Measurements from ENCODE around the gene TYK2.

The TYK2 gene

DNA sequence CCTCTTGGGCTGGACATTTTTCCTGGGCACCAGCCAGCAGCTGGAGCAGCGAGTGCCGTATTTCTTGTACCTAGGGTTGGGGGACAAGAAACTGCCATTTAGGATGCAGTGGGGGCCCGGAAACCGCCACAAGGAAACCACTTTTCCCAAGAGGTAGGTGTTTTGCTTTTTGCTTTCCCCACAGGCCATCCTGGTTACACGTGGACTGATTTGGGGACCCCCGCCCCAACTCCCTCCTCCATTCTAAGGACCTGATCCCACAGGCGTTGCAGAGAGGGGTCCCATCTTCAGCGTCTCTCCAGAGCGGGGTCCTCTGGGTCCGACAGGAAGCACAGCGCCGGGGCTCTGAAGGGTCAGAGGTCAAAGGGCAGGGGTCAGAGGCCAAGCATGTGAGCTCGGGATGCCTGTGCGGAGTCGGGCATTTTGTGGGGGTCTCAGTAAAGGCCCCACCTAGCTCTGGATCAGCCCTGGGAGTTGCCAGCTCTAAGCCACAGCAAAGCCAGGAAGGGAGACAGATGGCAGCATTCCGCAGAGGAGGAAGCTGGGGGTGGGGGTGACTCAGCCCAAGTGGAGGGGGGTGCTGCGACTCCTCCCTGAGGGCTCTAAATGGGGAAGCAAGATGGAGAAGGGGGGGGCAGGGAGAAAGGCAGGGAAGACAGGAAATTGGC is 75.1 kb downstream of the TYK2 start:
- no peak for DNase-seq
